Mucosa of descending colon (tissue), 3 donors: ENCODE results near the gene POLA2. TPM values are rescaled to one million over a fixed set of nuclear protein-coding genes. Genes with fewer than 3 reads are reported as not detected.

Source experiments
- ATAC-seq: fragments of 200-7000 bp; cut with Tn5 transposase; one replicate; pipeline ENCODE4 v1.9.1; 2020; ENCODE audit warnings: mild to moderate bottlenecking, moderate library complexity
- DNase-seq, 3 donors: peaks; one replicate each; pipeline ENCODE4 v3.0.0-alpha.2; 2020
- H3K36me3 ChIP-seq: fragments of 200-600 bp; one replicate; pipeline ENCODE4 v1.8.0; 2021; ENCODE audit warnings: low read depth, mild to moderate bottlenecking
- H3K4me1 ChIP-seq: fragments of 200-600 bp; one replicate; pipeline ENCODE4 v1.8.0; 2021; ENCODE audit warnings: low read depth, mild to moderate bottlenecking
- H3K4me3 ChIP-seq: fragments of 200-600 bp; one replicate; pipeline ENCODE4 v1.8.0; 2021; ENCODE audit warnings: mild to moderate bottlenecking
- H3K9me3 ChIP-seq: fragments of 200-600 bp; one replicate; pipeline ENCODE4 v1.8.0; 2021; ENCODE audit warnings: mild to moderate bottlenecking
- intact Hi-C, 2 donors: fragments of 100-400 bp; cut with DNase I in 1 of 2; cut with micrococcal nuclease in 1 of 2; formaldehyde crosslinking; loops; one replicate each; pipeline versions ENCODE4 v1.11.0 to v1.11.1; 2022; cut with DNase I, micrococcal nuclease
- total RNA-seq, 3 donors: library from RNA; stranded (reverse); fragmentation: NEBNext Ultra II Directional in 2 of 3; extraction: Animal tissue kit (Norgen Biotek cat#: 25700) in 2 of 3; gene quantifications; one replicate each; pipeline versions ENCODE4 v1.2.1 to v1.2.4, GENCODE V29; 2021 to 2023
- TF ChIP-seq, protein P1 (sequence below): fragments of 200-600 bp; IDR thresholded peaks from one replicate; pipeline ENCODE4 v1.8.0; 2022; ENCODE audit warnings: antibody characterized with exemption, mild to moderate bottlenecking
- donor health status: DM: no; HTN: no; CAD: no; lungs with moderate emphysema.
- donor health status: DM: no; HTN: no; CAD: no.
- donor health status: DM: no; HTN: yes; CAD: no.

POLA2 gene
- total RNA-seq, 3 donors from 2014 or later, result 8.9 to 14.4 (median 11.4) TPM

DNA sequence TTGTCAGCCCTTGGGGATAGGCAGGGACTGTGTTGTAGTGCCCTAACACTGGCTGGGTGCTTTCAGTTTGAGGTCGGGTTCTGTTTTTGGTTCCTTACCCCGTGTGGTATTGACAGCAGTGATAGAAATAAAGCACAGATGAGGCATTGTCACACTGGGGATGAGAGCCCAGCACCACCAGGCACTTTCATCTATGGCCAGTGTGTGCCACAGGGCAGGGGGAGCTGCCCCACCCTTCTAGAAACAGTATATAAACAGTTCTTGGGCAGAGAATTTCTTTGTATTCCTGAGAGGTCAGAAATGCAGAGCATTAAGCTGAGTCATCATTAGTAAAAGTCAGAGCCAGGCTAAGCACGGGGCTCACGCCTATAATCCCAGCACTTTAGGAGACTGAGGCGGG lies 29.9 kb downstream of the POLA2 start:
- Histone ChIP-seq H3K36me3 (no peaks in the 10 kb centered on the region), H3K4me3 (no peak overlapping the region), H3K9me3 (no peaks in the 10 kb centered on the region), H3K4me1 (peaks cover 11% of the 10 kb centered on the region)
- ATAC-seq (peak; percentile 23), DNase-seq (no peak)
- intact Hi-C loops, result no loop called here
- TF ChIP-seq, protein P1, sequence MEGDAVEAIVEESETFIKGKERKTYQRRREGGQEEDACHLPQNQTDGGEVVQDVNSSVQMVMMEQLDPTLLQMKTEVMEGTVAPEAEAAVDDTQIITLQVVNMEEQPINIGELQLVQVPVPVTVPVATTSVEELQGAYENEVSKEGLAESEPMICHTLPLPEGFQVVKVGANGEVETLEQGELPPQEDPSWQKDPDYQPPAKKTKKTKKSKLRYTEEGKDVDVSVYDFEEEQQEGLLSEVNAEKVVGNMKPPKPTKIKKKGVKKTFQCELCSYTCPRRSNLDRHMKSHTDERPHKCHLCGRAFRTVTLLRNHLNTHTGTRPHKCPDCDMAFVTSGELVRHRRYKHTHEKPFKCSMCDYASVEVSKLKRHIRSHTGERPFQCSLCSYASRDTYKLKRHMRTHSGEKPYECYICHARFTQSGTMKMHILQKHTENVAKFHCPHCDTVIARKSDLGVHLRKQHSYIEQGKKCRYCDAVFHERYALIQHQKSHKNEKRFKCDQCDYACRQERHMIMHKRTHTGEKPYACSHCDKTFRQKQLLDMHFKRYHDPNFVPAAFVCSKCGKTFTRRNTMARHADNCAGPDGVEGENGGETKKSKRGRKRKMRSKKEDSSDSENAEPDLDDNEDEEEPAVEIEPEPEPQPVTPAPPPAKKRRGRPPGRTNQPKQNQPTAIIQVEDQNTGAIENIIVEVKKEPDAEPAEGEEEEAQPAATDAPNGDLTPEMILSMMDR, result no peak

DNA sequence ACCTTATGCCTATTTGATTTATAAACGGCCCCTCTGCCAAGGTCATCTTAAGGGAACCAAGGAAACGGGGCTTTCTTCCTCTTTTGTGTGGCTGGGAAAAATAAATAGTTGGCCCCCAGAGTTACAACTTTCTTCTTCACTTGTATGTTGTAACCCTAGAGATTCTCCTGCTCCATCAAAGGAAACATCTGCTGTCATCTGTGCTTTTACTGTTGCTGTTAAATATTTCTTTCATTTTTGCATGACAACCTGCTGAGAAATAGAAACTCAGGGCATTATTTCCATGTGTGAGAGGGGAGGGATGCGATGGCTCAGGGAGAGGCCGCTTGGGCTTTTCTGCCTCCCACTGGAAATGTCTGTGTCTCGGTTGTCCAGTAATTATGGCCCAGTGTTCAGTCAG lies 31.1 kb downstream of the POLA2 start:
- H3K4me3 ChIP-seq, result no peak overlapping the region
- no peaks in the 10 kb centered on the region for H3K9me3 ChIP-seq
- no peak for DNase-seq
- no peak for ATAC-seq
- intact Hi-C loops, result no loop called here
- TF ChIP-seq, protein P1, result no peak
- H3K36me3 ChIP-seq, result no peaks in the 10 kb centered on the region
- H3K4me1 ChIP-seq, result peaks cover 11% of the 10 kb centered on the region

DNA sequence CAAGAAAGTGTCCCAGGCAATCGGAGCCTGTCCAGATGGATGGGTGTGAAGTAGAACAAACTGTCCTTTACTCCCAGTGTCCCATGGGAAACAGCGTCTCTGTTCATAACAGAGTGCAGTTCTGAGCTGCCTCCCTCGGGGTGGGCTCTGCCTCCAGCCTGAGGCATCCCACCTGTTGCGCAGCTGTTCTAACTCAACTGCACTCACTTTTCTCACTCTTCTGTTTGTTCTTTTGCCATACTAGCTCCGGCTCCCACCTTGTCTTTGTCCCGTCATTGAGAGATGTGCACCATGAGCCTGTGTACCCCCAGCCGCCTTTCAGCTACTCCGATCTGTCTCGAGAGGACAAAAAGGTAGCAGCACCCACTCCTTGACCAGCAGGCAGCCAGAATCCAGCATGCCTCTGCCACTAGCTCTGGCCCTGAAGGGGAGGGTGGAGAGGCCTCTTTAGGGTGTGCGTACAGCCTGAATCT lies 32.2 kb downstream of the POLA2 start:
- intact Hi-C loops, result no loop called here
- ATAC-seq, result no peak
- Histone ChIP-seq H3K4me3 (no peak overlapping the region), H3K9me3 (no peaks in the 10 kb centered on the region), H3K4me1 (peaks cover 11% of the 10 kb centered on the region), H3K36me3 (no peaks in the 10 kb centered on the region)
- no peak for DNase-seq
- TF ChIP-seq, protein P1, result no peak

DNA sequence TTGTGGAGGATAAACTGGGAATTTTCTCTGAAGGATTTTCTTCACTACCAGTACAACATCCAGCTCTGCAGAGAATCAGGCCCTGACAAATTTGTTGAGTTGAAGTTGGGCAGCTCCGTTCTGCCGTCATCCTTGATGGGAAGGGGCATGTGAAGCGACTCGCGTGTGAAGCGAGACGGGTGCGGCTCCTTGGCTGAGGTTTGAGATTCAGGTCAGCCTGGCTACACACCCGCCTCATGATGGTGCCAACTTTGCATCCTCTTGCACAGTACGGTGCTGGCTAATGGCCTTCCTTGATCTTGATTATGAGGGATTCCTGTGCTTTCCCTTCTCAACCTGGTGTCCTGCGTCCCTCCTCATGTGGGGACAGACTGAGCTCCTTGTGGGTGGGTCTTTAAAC lies 33.2 kb downstream of the POLA2 start:
- Histone ChIP-seq H3K36me3 (no peaks in the 10 kb centered on the region), H3K4me3 (no peak overlapping the region), H3K4me1 (peaks cover 11% of the 10 kb centered on the region), H3K9me3 (no peaks in the 10 kb centered on the region)
- TF ChIP-seq, protein P1, result no peak
- ATAC-seq, result no peak
- DNase-seq, result no peak
- intact Hi-C loops, result no loop called here

DNA sequence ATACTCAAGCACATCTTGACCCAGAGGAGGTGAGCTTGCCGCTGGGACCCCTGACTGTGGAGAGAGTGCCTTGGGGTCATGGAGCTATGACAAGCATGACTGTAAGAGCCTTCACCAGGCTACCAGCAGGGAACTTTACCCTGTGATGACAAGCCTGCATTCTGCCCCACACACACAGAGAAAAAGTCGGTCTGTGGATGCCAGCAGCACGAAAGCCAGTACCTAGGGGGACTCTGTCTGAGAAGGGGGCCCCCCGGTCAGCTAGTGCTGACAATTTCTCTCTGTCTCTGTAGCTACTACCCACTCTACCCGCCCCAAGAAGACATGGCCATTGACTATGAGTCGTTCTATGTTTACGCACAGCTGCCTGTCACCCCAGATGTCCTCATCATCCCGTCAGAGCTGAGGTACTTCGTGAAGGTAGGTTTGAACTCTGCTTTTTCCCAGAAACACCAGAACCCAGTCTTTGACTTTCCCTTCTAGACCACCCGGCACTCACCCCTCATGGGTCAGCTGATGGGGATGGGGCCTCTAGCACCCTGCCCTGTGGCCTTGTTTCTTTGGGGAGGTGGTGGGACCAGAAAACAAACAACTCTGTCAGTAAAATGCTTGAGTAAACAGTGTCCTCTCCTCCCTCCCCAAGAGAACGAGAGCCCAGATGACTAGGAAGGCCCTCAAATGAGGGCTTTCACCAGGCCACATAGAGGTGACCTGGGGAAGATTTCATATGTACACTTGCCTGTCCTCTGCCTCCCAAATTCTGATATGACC lies 34.0 kb downstream of the POLA2 start:
- ATAC-seq (no peak), DNase-seq (no peak)
- Histone ChIP-seq H3K36me3 (no peaks in the 10 kb centered on the region), H3K4me3 (no peak overlapping the region), H3K4me1 (peaks cover 11% of the 10 kb centered on the region), H3K9me3 (no peaks in the 10 kb centered on the region)
- intact Hi-C loops, result no loop called here
- TF ChIP-seq, protein P1, result no peak
